ENCODE data around the gene GRID2.

Gene GRID2

DNA sequence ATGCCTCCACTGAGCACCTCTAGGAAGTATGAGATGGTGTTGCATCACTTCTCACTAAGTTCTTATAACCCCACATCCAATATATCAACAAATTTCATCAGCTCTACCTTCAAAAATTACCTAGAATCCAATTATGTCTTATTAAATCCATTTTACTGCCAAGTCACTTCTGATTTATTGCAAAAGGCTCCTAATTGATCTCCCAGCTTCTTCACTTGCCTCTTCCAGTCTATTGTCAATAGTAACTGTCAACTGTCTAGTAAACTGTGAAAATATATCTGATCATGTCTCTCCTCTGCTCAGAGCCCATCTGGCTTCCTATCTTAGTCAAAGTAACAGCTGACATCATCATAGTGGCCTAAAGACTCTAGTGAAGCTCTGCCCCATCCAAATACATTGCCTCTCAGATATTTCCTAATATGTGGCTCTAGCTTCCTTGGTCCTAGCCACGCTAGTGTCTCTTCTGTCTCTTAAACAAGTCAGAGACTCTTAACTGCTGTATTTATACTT lies 1110.3 kb downstream of the GRID2 start:
- TF ChIP-seq, protein P1, sequence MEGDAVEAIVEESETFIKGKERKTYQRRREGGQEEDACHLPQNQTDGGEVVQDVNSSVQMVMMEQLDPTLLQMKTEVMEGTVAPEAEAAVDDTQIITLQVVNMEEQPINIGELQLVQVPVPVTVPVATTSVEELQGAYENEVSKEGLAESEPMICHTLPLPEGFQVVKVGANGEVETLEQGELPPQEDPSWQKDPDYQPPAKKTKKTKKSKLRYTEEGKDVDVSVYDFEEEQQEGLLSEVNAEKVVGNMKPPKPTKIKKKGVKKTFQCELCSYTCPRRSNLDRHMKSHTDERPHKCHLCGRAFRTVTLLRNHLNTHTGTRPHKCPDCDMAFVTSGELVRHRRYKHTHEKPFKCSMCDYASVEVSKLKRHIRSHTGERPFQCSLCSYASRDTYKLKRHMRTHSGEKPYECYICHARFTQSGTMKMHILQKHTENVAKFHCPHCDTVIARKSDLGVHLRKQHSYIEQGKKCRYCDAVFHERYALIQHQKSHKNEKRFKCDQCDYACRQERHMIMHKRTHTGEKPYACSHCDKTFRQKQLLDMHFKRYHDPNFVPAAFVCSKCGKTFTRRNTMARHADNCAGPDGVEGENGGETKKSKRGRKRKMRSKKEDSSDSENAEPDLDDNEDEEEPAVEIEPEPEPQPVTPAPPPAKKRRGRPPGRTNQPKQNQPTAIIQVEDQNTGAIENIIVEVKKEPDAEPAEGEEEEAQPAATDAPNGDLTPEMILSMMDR (IDR thresholded peaks at IDR 0.05), result no peak

GRCh38 chr4:93416344-93417128 lies 1112.8 kb downstream of the GRID2 start:
- TF ChIP-seq, protein P1 (IDR thresholded peaks at IDR 0.05), result no peak

- TF ChIP-seq, protein P1 (IDR thresholded peaks at IDR 0.05), result no peak
These were observed 1127.6 kb downstream of the GRID2 start for GRCh38 chr4:93431371-93431770.

- TF ChIP-seq, protein P1 (IDR thresholded peaks at IDR 0.05), result no peak
These were observed 1130.1 kb downstream of the GRID2 start for GRCh38 chr4:93433840-93434239.

- TF ChIP-seq, protein P1 (IDR thresholded peaks at IDR 0.05), result no peak
These were observed 1132.3 kb downstream of the GRID2 start for GRCh38 chr4:93436000-93436626.

DNA sequence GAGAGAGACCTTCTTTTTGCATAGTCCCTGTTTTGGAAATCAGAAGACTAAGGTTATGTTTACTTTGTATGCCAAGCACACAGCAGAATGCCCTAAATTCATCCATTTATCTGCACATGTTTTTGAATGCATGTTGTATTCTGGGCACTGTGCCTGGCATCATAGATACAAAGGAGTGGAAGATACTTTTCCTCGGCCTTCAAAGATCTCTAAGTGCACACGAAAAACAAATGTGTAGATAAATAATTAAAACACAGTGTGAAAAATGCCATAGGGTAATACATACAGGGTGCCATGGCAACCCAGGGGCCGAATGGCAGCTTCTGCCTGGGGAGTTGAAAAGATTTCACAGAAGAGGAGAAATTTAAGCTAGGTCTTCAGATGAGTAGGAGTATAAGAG lies 1134.2 kb downstream of the GRID2 start:
- TF ChIP-seq, protein P1 (IDR thresholded peaks at IDR 0.05), result no peak

DNA sequence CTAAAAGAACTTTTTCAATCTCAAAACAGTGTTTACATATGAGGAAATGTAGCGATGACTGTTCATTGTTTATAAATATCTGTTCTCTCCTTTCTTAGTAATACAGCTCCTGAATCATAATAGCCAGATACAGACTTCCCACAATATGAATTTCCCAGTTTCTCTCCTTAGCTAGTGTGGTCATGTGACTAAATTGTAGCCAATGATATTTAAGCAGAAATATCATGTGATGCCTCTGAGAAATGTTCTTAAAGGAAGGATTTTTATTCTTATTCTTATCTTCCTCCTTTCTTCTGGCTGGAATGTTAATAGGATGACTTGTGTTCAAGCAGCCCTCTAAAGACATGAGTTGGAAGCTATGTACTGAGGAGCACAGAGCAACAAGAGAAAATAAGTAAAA lies 1141.1 kb downstream of the GRID2 start:
- TF ChIP-seq, protein P1 (IDR thresholded peaks at IDR 0.05), result no peak

All from LNCAP (cell line).